Non-pigmented ciliary epithelial cell (primary cell): Measurements from ENCODE around the gene SDK2.
"Not testable (repeated sequence)": the region's sequence is repeated elsewhere in the genome, so short reads cannot be mapped to it uniquely, and the experiment has no call there.

ENCODE experiments used
- DNase-seq: peaks from one replicate; pipeline ENCODE4 v3.0.0-alpha.2; 2010; ENCODE audit warnings: low read depth

SDK2 gene

GRCh38 chr17:73480740-73481139 is 163.5 kb downstream of the SDK2 start:
- no peak for DNase-seq

GRCh38 chr17:73478768-73479424 is 165.3 kb downstream of the SDK2 start:
- DNase-seq: no peak

GRCh38 chr17:73478334-73478733 is 165.9 kb downstream of the SDK2 start:
- DNase-seq: no peak

GRCh38 chr17:73476890-73477350 is 167.3 kb downstream of the SDK2 start:
- no peak for DNase-seq

- DNase-seq: peak; percentile 27
These were observed 169.8 kb downstream of the SDK2 start for GRCh38 chr17:73474370-73474988.

GRCh38 chr17:73472715-73473114 is 171.5 kb downstream of the SDK2 start:
- not testable (repeated sequence) for DNase-seq

GRCh38 chr17:73471924-73472323 is 172.3 kb downstream of the SDK2 start:
- DNase-seq: no peak

GRCh38 chr17:73470316-73470826 is 173.9 kb downstream of the SDK2 start:
- no peak for DNase-seq

GRCh38 chr17:73469311-73469710 is 174.9 kb downstream of the SDK2 start:
- no peak for DNase-seq

- no peak for DNase-seq
These were observed 176.0 kb downstream of the SDK2 start for GRCh38 chr17:73468221-73468620.

GRCh38 chr17:73467651-73468050 is 176.6 kb downstream of the SDK2 start:
- no peak for DNase-seq

- DNase-seq: no peak
These were observed 177.4 kb downstream of the SDK2 start for GRCh38 chr17:73466704-73467433.

- no peak for DNase-seq
These were observed 178.4 kb downstream of the SDK2 start for GRCh38 chr17:73465953-73466230.

- no peak for DNase-seq
These were observed 178.9 kb downstream of the SDK2 start for GRCh38 chr17:73465130-73465952.

GRCh38 chr17:73464447-73464846 is 179.8 kb downstream of the SDK2 start:
- DNase-seq: no peak

- DNase-seq: no peak
These were observed 180.4 kb downstream of the SDK2 start for GRCh38 chr17:73463821-73464220.

- no peak for DNase-seq
These were observed 181.4 kb downstream of the SDK2 start for GRCh38 chr17:73462823-73463222.

- no peak for DNase-seq
These were observed 184.3 kb downstream of the SDK2 start for GRCh38 chr17:73459980-73460379.

- DNase-seq: no peak
These were observed 188.5 kb downstream of the SDK2 start for GRCh38 chr17:73455767-73456166.

GRCh38 chr17:73455050-73455687 is 189.1 kb downstream of the SDK2 start:
- no peak for DNase-seq

- not testable (repeated sequence) for DNase-seq
These were observed 190.8 kb downstream of the SDK2 start for GRCh38 chr17:73453494-73453893.

GRCh38 chr17:73453090-73453489 is 191.2 kb downstream of the SDK2 start:
- DNase-seq: no peak
